Colonic mucosa (tissue), 4 donors: Measurements from ENCODE around the gene TRIM29. TPM values are rescaled to one million over a fixed set of nuclear protein-coding genes. Genes with fewer than 3 reads are reported as not detected.

Experiments used
- DNase-seq: peaks from one replicate; pipeline ENCODE4 v3.0.0-alpha.2; 2020
- H3K27ac ChIP-seq: fragments of 200-600 bp; one replicate; pipeline ENCODE4 v1.8.0; 2021
- H3K27me3 ChIP-seq: fragments of 200-600 bp; one replicate; pipeline ENCODE4 v1.8.0; 2021
- H3K36me3 ChIP-seq: fragments of 200-600 bp; one replicate; pipeline ENCODE4 v1.8.0; 2021
- H3K4me1 ChIP-seq: fragments of 200-600 bp; one replicate; pipeline ENCODE4 v1.8.0; 2021; ENCODE audit warnings: mild to moderate bottlenecking
- H3K4me3 ChIP-seq: fragments of 200-600 bp; one replicate; pipeline ENCODE4 v1.8.0; 2021
- H3K9ac ChIP-seq, 2 donors: one replicate each; pipeline ENCODE4 v1.7.0; 2013; ENCODE audit warnings: control low read depth in 2 of 2, low read depth in 2 of 2, low read length in 2 of 2
- H3K9me3 ChIP-seq: fragments of 200-600 bp; one replicate; pipeline ENCODE4 v1.8.0; 2021
- CTCF ChIP-seq: fragments of 200-600 bp; IDR thresholded peaks from one replicate; pipeline ENCODE4 v1.8.0; 2022; ENCODE audit warnings: antibody characterized with exemption, mild to moderate bottlenecking
- intact Hi-C: fragments of 100-400 bp; cut with DNase I; formaldehyde crosslinking; loops from one replicate; pipeline ENCODE4 v1.14.1; 2022
- total RNA-seq, 2 donors: library from RNA; stranded (reverse); fragmentation: NEBNext Ultra II Directional in 1 of 2; extraction: Animal tissue kit (Norgen Biotek cat#: 25700) in 1 of 2; gene quantifications; one replicate each; pipeline ENCODE4 v1.2.1, GENCODE V29; 2021
- donor health status: healthy.
- donor health status: DM: no; HTN: no; CAD: no.
- donor health status: DM: no; HTN: no; CAD: no.

Gene TRIM29
- total RNA-seq, 2 donors from 2014 or later, result 3.4 to 4.0 TPM

GRCh38 chr11:120061761-120062560 lies 76.0 kb downstream of the TRIM29 start:
- Histone ChIP-seq H3K4me1 (no peaks in the 10 kb centered on the region), H3K36me3 (no peaks in the 10 kb centered on the region), H3K4me3 (no peak overlapping the region), H3K9me3 (no peaks in the 10 kb centered on the region), H3K27me3 (no peaks in the 10 kb centered on the region), H3K27ac (no peak overlapping the region), H3K9ac (no peak overlapping the region)
- no peak for TF ChIP-seq CTCF
- intact Hi-C loops, result no loop called here
- no peak for DNase-seq

Other genes with a start within 250 kb of the TRIM29 start
- 100 to 1,000 TPM; 142 to 152 TPM for gene OAF, start 72.9 kb upstream of the TRIM29 start, total RNA-seq
- gene POU2F3, start 102.0 kb upstream of the TRIM29 start, total RNA-seq, result 1 to 10 TPM in 1 of 2 donors, under 1 TPM in 1; 0.77 to 1.5 TPM
- gene TLCD5, start 187.2 kb upstream of the TRIM29 start, total RNA-seq, result 1 to 10 TPM in 1 of 2 donors, under 1 TPM in 1; 0.62 to 1.3 TPM
- 100 to 1,000 TPM in 1 of 2 donors, 10 to 100 TPM in 1; 66.7 to 103 TPM for gene ARHGEF12, start 198.3 kb upstream of the TRIM29 start, total RNA-seq